AG09319 (cell line): ENCODE results near the gene TTC16.

Experiments
- DNase-seq: peaks from one replicate; pipeline ENCODE4 v3.0.0-alpha.2; 2010; ENCODE audit warnings: low read depth; ENCODE audit errors: extremely low read depth
- CTCF ChIP-seq: IDR thresholded peaks from 2 replicates; pipeline ENCODE4 v1.5.1; 2011; ENCODE audit warnings: low read depth, mild to moderate bottlenecking, inconsistent platforms, low read length, moderate library complexity

The TTC16 gene

GRCh38 chr9:127769101-127769500 lies 53.2 kb downstream of the TTC16 start:
- no peak for TF ChIP-seq CTCF
- DNase-seq: no peak

- TF ChIP-seq CTCF: no peak
- DNase-seq: no peak
These were observed 54.2 kb downstream of the TTC16 start for GRCh38 chr9:127769929-127770582.

- TF ChIP-seq CTCF: no peak
- DNase-seq: no peak
These were observed 54.7 kb downstream of the TTC16 start for GRCh38 chr9:127770583-127770904.

GRCh38 chr9:127770905-127771569 lies 55.2 kb downstream of the TTC16 start:
- TF ChIP-seq CTCF: no peak
- DNase-seq: peak; percentile 87

GRCh38 chr9:127771570-127772189 lies 55.8 kb downstream of the TTC16 start:
- TF ChIP-seq CTCF: no peak
- no peak for DNase-seq

GRCh38 chr9:127772603-127773002 lies 56.7 kb downstream of the TTC16 start:
- DNase-seq: no peak

More at GRCh38 chr9:127772603-127773002, 56.7 kb downstream of the TTC16 start:
- TF ChIP-seq CTCF: no peak
